ENCODE results near the gene EHD4.

EHD4 gene

GRCh38 chr15:41936649-41937567 lies 35.4 kb downstream of the EHD4 start:
- peak; percentile 49 to 55 for DNase-seq (ENCODE audit: low read depth in 2 of 2)

GRCh38 chr15:41936155-41936554 lies 36.2 kb downstream of the EHD4 start:
- no peak for DNase-seq (ENCODE audit: low read depth in 2 of 2)

GRCh38 chr15:41935566-41936020 lies 36.8 kb downstream of the EHD4 start:
- no peak for DNase-seq (ENCODE audit: low read depth in 2 of 2)

GRCh38 chr15:41934843-41935242 lies 37.5 kb downstream of the EHD4 start:
- DNase-seq (ENCODE audit: low read depth in 2 of 2), result peak; percentile 32 to 42

- DNase-seq (ENCODE audit: low read depth in 2 of 2), result no peak
Observed at GRCh38 chr15:41933771-41934170, 38.6 kb downstream of the EHD4 start.

- no peak for DNase-seq (ENCODE audit: low read depth in 2 of 2)
Observed at GRCh38 chr15:41933326-41933725, 39.0 kb downstream of the EHD4 start.

- no peak for DNase-seq (ENCODE audit: low read depth in 2 of 2)
Observed at GRCh38 chr15:41932511-41933289, 39.7 kb downstream of the EHD4 start.

- DNase-seq (ENCODE audit: low read depth in 2 of 2), result no peak
Observed at GRCh38 chr15:41932101-41932500, 40.3 kb downstream of the EHD4 start.

GRCh38 chr15:41930867-41931222 lies 41.5 kb downstream of the EHD4 start:
- no peak for DNase-seq (ENCODE audit: low read depth in 2 of 2)

GRCh38 chr15:41930221-41930866 lies 42.0 kb downstream of the EHD4 start:
- no peak for DNase-seq (ENCODE audit: low read depth in 2 of 2)

GRCh38 chr15:41928637-41929620 lies 43.4 kb downstream of the EHD4 start:
- no peak for DNase-seq (ENCODE audit: low read depth in 2 of 2)

- DNase-seq (ENCODE audit: low read depth in 2 of 2), result no peak
Observed at GRCh38 chr15:41928100-41928499, 44.3 kb downstream of the EHD4 start.

- DNase-seq (ENCODE audit: low read depth in 2 of 2), result no peak
Observed at GRCh38 chr15:41927536-41927935, 44.8 kb downstream of the EHD4 start.

GRCh38 chr15:41926185-41927056 lies 45.9 kb downstream of the EHD4 start:
- DNase-seq (ENCODE audit: low read depth in 2 of 2), result no peak

- DNase-seq (ENCODE audit: low read depth in 2 of 2), result no peak
Observed at GRCh38 chr15:41925086-41925608, 47.2 kb downstream of the EHD4 start.

- DNase-seq (ENCODE audit: low read depth in 2 of 2), result no peak
Observed at GRCh38 chr15:41923401-41923997, 48.9 kb downstream of the EHD4 start.

GRCh38 chr15:41922353-41922752 lies 50.0 kb downstream of the EHD4 start:
- DNase-seq (ENCODE audit: low read depth in 2 of 2), result no peak

- no peak for DNase-seq (ENCODE audit: low read depth in 2 of 2)
Observed at GRCh38 chr15:41921639-41922038, 50.7 kb downstream of the EHD4 start.

GRCh38 chr15:41921167-41921566 lies 51.2 kb downstream of the EHD4 start:
- no peak for DNase-seq (ENCODE audit: low read depth in 2 of 2)

Measured in stimulated activated CD4-positive, alpha-beta T cell treated with anti-CD3 and anti-CD28 coated beads, Interleukin-1b, Interleukin-23, amount 100 ng/mL, for 1 hour (primary cell).